ENCODE measurements around the gene MYCBP2. TPM values are rescaled to one million over a fixed set of nuclear protein-coding genes. Genes with fewer than 3 reads are reported as not detected.

MYCBP2 gene
- total RNA-seq, 1 donor from 2014 or later = 191 TPM

DNA sequence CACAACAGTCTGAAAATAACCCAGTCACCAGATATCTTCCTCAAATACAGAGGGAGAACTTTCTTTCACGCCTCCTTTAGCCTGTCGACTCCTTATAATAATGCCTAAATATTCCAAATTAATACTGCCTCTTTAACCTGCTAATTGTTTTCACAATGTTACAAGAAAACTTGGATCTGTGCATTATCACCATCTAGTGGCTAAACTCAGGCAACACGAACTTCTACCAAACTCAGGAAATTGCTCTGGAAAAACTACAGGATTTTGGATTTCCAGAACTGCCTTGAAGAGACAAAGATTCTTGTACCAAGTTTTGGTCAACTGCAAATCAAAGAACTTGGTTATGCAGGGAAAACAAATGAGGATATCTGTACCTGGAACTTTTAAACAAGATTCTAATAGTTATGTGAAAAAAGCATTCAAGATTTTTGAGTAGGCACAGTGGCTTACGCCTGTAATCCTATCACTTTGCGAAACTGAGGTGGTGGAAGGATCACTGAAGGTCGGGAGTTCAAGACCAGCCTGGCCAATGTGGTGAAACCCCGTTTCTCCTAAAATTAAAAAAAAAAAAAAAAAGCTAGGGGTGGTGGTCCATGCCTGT is 324.2 kb downstream of the MYCBP2 start:
- Histone ChIP-seq H3K4me1 (peaks cover 47% of the 10 kb centered on the region), H3K4me3 (no peak overlapping the region), H3K9me3 (no peaks in the 10 kb centered on the region), H3K27me3 (no peaks in the 10 kb centered on the region), H3K27ac (no peak overlapping the region), H3K36me3 (peaks cover 0 to 21% of the 10 kb centered on the region in 2 donors)
- intact Hi-C loops (cut with DNase I) = no loop called here
- no peak for DNase-seq (ENCODE audit: extremely low spot score in 2 of 2)
- TF ChIP-seq POLR2A (IDR thresholded peaks at IDR 0.05) = no peak
- TF ChIP-seq, protein P1, sequence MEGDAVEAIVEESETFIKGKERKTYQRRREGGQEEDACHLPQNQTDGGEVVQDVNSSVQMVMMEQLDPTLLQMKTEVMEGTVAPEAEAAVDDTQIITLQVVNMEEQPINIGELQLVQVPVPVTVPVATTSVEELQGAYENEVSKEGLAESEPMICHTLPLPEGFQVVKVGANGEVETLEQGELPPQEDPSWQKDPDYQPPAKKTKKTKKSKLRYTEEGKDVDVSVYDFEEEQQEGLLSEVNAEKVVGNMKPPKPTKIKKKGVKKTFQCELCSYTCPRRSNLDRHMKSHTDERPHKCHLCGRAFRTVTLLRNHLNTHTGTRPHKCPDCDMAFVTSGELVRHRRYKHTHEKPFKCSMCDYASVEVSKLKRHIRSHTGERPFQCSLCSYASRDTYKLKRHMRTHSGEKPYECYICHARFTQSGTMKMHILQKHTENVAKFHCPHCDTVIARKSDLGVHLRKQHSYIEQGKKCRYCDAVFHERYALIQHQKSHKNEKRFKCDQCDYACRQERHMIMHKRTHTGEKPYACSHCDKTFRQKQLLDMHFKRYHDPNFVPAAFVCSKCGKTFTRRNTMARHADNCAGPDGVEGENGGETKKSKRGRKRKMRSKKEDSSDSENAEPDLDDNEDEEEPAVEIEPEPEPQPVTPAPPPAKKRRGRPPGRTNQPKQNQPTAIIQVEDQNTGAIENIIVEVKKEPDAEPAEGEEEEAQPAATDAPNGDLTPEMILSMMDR (IDR thresholded peaks at IDR 0.05) = peak in 1 of 3 experiments; percentile 21

DNA sequence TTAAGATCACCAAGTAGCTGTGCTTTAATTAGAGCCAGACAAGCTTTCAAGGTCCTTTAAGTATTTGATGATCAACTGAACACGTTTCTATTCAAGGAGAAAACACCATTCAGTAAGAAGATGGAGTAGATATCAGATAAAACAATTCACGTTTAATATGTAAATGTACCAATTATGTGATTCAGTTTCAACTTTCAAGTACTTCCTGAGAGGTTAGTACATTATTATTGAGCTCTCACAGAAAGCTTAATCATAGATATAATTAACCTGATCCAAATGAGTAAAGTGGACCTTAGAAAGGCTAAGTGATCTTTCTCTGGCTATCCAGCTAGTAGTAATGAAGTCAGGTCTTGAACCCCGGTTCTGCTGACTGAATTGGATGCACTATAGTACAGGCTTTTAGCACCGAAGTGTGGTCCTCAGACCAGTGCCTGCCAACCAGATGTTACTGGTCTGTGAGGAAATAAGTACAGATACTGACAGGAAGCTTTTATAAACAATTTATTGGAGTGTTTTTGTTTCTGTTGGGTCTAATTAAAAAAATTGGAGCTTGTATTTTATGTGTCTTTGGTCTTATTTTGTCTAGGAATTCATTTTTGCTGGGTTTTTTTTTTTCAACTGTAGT is 324.8 kb downstream of the MYCBP2 start:
- intact Hi-C loops (cut with DNase I) = no loop called here
- H3K4me1 ChIP-seq = peaks cover 44% of the 10 kb centered on the region
- TF ChIP-seq POLR2A (IDR thresholded peaks at IDR 0.05) (no peak), POLR2AphosphoS5 (IDR thresholded peaks at IDR 0.05; ENCODE audit: insufficient read depth in 1 of 2, low read depth in 1 of 2) (no peak)
- TF ChIP-seq, protein P1 (IDR thresholded peaks at IDR 0.05) = no peak
- no peak overlapping the region for H3K4me3 ChIP-seq
- H3K27me3 ChIP-seq = no peaks in the 10 kb centered on the region
- no peak for DNase-seq (ENCODE audit: extremely low spot score in 2 of 2)
- H3K27ac ChIP-seq = no peak overlapping the region
- H3K36me3 ChIP-seq = peaks cover 0 to 25% of the 10 kb centered on the region in 2 donors
- H3K9me3 ChIP-seq = no peaks in the 10 kb centered on the region

DNA sequence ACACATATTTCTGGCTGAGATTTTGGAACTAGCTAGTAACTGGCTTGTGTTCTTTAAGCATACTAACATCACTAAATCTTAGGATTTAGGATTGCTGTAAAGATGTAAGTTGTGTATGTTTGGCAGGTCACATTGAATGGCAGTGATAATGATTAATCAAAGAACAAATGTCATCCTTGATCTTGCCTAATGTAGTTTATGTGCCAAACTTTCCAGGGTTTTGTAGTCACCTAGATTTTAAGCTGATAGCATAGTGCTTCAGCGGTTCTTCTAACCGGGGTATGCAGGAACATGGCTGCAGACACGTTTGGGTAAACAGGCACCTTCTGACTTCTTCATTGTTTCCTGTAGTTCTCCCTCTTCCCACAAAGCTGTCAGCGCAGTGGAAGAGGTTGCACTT is 325.4 kb downstream of the MYCBP2 start:
- Histone ChIP-seq H3K27ac (no peak overlapping the region), H3K36me3 (peaks cover 0 to 28% of the 10 kb centered on the region in 2 donors)

DNA sequence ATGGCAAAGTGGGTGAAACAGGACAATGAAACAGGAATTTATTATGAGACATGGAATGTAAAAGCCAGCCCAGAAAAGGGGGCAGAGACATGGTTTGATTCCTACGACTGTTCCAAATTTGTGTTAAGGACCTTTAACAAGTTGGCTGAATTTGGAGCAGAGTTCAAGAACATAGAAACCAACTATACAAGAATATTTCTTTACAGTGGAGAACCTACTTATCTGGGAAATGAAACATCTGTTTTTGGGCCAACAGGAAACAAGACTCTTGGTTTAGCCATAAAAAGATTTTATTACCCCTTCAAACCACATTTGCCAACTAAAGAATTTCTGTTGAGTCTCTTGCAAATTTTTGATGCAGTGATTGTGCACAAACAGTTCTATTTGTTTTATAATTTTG is 326.4 kb downstream of the MYCBP2 start:
- Histone ChIP-seq H3K36me3 (peaks cover 0 to 33% of the 10 kb centered on the region in 2 donors), H3K9me3 (no peaks in the 10 kb centered on the region), H3K27me3 (no peaks in the 10 kb centered on the region), H3K4me3 (no peak overlapping the region), H3K27ac (no peak overlapping the region), H3K4me1 (peaks cover 41% of the 10 kb centered on the region)
- no peak for DNase-seq (ENCODE audit: extremely low spot score in 2 of 2)
- intact Hi-C loops (cut with DNase I) = no loop called here
- TF ChIP-seq, protein P1 (IDR thresholded peaks at IDR 0.05) = no peak
- TF ChIP-seq POLR2A (IDR thresholded peaks at IDR 0.05) (no peak), POLR2AphosphoS5 (IDR thresholded peaks at IDR 0.05; ENCODE audit: insufficient read depth in 1 of 2, low read depth in 1 of 2) (no peak)

More for the DNA sequence above, 325.4 kb downstream of the MYCBP2 start:
- Histone ChIP-seq H3K9me3 (no peaks in the 10 kb centered on the region), H3K4me1 (peaks cover 41% of the 10 kb centered on the region), H3K4me3 (no peak overlapping the region), H3K27me3 (no peaks in the 10 kb centered on the region)
- TF ChIP-seq, protein P1 (IDR thresholded peaks at IDR 0.05) = no peak
- TF ChIP-seq POLR2AphosphoS5 (IDR thresholded peaks at IDR 0.05; ENCODE audit: insufficient read depth in 1 of 2, low read depth in 1 of 2) (no peak), POLR2A (IDR thresholded peaks at IDR 0.05) (no peak)
- no peak for DNase-seq (ENCODE audit: extremely low spot score in 2 of 2)
- intact Hi-C loops (cut with DNase I) = no loop called here

Other genes with a start within 250 kb of the MYCBP2 start
- 91.3 TPM for gene SCEL, start 208.6 kb upstream of the MYCBP2 start, total RNA-seq

Measured in vagina (tissue), 2 donors.